RPMI7951 (cell line): ENCODE data around the gene PLSCR3. TPM values are rescaled to one million over a fixed set of nuclear protein-coding genes. Genes with fewer than 3 reads are reported as not detected.
"Not testable (repeated sequence)": the region's sequence is repeated elsewhere in the genome, so short reads cannot be mapped to it uniquely, and the experiment has no call there.

Experiments
- DNase-seq: peaks from one replicate; pipeline ENCODE4 v3.0.0-alpha.2; 2012; ENCODE audit warnings: low read depth
- total RNA-seq: library from RNA; depleted of rRNA; stranded (reverse); fragments of >200 nt; shearing (Covaris generic); gene quantifications from 2 replicates; pipeline ENCODE4 v1.2.3, GENCODE V29; 2014

Gene PLSCR3
- total RNA-seq, 1 experiment from 2014 or later = 23.2 TPM

DNA sequence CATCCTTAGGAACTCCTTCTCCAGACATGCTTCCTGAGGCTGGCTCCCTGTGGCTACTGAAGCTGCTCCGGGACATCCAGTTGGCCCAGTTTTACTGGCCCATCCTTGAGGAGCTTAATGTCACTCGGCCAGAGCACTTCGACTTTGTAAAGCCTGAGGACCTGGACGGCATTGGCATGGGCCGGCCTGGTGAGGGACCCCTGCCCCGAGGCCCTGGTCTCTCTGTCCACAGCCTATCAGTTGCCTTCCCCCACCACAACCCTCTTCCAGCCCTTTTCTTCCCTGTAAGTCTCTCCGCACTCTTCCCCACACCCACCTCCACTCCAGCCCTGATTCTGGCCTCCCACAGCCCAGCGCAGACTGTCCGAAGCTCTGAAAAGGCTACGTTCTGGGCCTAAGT is 11.4 kb downstream of the PLSCR3 start:
- no peak for DNase-seq

- DNase-seq = no peak
These were observed 13.3 kb downstream of the PLSCR3 start, which contains the start of gene TNK1 for GRCh38 chr17:7380855-7381683. TSS of gene TNK1 (plus strand) at chr17:7381089. CDS start at chr17:7382927, 1,838 bp downstream.

DNA sequence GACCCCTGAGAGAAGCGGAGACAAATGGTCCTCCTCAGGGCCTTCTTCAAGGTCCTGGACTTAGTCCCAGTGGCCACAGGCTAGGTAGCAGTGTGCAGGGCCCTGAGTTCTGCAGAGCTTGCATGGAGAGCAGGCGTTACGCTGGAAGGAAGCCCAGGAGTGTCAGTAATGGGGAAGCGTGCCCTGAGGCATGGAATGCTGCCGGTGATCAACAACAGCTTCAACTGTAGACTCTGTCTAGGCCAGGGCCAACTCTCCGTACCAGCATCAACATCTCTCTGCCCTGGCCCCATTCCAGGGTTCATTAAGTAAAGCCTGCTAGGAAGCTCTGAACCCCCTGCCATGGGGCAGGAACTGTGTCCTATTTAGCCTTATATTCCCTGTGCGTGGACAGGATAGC is 14.0 kb downstream of the PLSCR3 start:
- DNase-seq = peak; percentile 74

GRCh38 chr17:7379134-7379533 is 15.2 kb downstream of the PLSCR3 start:
- DNase-seq = no peak

DNA sequence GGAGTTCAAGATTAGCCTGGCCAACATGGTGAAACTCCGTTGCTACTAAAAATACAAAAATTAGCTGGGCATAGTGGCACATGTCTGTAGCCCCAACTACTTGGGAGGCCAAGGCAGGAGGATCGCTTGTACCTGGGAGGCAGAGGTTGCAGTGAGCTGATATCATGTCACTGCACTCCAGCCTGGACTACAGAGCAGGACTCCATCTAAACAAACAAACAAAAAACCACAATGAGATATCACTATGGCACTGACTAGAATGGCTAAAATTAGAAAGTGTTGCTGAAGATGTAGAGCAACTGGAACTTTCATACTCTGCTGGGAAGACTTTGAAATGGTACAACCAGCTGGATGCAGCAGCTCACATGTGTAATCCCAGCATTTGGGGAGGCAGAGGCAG is 20.0 kb downstream of the PLSCR3 start:
- DNase-seq = no peak

GRCh38 chr17:7370853-7371252 is 23.5 kb downstream of the PLSCR3 start:
- DNase-seq = no peak

DNA sequence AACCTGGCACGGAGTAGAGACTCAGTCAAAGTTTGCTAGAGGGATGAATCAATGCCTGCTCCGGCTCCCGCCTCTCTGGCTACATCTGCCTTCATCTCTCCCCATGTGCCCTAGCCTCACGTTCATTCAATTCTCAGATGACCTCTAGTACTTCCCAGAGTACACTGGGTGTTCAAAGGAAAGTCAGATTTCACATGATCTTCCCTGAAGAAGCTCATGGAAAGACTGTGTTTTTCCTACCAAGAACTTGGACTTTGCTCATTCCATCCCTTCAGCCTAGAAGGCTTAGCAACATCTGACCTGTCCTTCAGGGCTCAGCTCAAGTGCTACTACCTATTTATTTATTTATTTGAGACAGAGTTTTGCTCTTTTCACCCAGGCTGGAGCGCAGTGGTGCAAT is 24.5 kb downstream of the PLSCR3 start:
- DNase-seq = no peak

DNA sequence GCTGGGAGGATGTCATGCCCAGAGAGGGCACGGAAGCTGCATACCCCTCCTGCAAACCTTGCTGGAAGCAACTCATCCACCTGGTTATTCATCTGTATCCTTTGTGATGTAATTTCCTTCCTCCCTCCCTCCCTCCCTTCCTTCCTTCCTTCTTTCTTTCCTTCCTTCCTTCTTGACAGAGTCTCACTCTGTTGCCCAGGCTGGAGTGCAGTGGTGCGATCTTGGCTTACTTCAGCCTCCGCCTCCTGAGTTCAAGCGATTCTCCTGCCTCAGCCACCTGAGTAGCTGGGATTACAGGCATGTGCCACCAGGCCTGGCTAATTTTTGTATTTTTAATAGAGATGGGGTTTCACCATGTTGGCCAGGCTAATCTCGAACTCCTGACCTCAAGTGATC is 25.7 kb downstream of the PLSCR3 start:
- not testable (repeated sequence) for DNase-seq

DNA sequence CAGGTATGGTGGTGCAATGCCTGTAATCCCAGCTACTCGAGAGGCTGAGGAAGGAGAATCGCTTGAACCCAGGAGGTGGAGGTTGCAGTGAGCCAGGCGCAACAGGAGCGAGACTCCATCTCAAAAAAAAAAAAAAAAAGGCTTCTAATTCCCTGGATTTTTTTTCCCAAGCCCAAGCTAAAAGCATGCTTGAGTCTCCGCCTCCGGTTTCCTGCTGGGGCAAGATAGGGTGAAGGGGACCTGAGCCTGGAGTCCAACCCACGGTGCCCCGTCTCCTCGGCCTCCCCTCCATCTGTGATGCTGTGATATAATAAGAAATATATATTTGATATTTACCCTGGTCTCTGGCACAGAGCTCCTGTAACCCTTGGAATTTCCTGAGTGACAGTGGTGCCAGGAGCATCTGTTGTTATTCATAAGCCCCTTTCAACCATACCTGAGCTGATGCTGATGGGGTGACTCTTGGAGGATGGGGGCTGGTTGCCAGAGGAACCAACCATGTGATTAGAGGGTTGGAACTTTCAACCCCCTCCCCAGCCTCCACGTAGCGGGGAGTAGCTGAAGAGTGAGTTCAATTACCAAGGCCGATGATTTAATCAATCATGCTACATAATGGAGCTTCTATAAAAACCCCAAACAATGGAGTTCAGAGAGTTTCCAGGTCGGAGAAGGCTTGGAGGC is 26.3 kb downstream of the PLSCR3 start:
- DNase-seq = no peak

- no peak for DNase-seq
These were observed 27.2 kb downstream of the PLSCR3 start for GRCh38 chr17:7367083-7367482.

DNA sequence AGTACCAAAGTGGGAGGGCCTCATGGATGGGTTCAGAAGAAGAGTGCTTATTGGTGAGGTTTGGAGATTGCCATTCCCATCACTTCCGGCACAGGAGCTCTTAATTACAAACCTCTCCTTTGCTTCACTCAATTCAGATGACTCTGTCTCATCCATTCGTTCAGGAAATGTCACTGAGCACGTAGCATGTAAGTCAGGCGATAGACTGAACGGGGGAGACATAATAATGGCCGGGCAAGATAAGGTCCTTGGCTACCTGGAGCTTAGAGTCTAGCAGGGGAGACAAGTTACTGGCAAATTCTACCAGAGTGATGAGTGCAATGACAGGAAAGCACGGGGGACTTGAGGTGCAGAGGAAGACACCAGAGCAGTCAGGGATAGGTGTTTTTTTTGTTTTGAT is 28.4 kb downstream of the PLSCR3 start:
- not testable (repeated sequence) for DNase-seq

DNA sequence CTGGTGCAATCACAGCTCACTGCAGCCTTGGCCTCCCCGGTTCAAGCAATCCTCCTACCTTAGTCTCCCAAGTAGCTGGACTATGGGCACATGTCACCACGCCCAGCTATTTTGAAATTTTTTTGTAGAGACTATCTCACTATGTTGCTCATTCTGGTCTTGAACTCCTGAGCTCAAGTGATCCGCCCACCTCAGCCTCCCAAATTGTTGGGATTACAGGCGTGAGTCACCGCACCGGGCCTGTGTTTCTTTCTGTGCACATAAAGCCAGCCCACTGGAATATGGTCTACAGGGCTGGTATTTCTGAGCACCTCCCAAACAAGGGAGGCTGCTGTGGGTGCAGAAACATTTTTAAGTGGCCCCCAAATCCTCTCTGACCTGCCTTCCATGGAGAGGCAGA is 31.0 kb downstream of the PLSCR3 start:
- DNase-seq = no peak

GRCh38 chr17:7361906-7362305 is 32.4 kb downstream of the PLSCR3 start:
- DNase-seq = no peak

DNA sequence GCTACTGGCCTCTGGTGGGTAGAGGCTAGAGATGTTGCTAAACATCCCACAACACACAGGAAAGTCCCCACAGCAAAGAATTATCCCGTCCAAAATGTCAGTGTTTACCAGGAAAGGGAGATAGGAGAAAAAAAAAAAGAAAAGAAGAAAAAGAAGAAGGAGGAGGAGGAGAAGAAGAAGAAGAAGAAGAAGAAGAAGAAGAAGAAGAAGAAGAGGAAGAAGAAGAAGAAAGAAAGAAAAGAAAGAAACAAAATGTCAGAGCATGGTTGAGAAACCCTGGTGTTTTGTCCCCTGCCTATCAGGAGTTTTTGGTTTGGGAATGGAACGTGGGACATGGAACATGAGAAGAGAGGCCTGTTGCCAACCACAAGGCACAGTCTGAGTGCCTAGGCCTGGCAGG is 36.9 kb downstream of the PLSCR3 start:
- no peak for DNase-seq

DNA sequence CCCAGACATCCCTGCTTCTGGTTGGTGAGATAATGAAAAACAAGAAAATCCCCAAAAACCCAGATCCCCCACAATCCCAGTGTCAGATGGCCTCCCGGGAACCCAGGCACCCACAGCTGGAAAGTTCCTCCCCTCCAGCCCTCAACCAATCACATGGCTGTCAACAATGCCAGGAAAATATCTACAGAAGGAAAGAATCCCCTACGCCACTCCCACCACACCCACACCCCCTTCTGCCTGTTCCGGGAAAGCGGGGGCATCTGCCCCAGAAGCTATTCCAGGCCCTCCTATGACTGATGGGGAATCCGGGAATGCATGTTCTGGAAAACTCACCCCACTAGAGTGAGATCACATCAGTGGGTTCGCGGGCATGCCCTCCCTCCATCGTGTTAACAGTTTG is 37.6 kb downstream of the PLSCR3 start:
- DNase-seq = no peak

- DNase-seq = peak; percentile 50
These were observed 38.2 kb downstream of the PLSCR3 start for GRCh38 chr17:7356072-7356549.

DNA sequence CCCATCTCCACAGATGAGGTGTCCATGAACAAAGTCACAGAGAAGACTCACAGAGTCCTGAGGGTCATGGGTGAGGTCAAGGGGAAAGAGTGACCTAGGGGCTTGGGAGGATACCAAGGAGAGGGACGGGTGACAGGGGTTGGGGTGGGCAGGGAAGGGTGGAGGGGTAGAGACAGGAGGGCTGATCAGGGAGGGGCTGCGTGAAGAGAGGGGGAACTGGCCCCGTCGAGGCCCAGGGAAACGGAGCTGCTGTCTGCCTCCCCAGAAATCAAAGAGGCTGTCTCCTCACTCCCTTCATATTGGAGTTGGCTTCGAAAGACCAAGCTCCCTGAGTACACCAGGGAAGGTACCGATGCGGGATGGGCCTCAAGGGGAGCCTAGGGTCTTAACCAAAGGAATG is 38.8 kb downstream of the PLSCR3 start:
- no peak for DNase-seq

GRCh38 chr17:7355053-7355452 is 39.3 kb downstream of the PLSCR3 start, which contains the start of gene TMEM95:
TSS of gene TMEM95 (plus strand) at chr17:7355156. CDS start at chr17:7355205, 49 bp downstream.
- peak; percentile 48 for DNase-seq

DNA sequence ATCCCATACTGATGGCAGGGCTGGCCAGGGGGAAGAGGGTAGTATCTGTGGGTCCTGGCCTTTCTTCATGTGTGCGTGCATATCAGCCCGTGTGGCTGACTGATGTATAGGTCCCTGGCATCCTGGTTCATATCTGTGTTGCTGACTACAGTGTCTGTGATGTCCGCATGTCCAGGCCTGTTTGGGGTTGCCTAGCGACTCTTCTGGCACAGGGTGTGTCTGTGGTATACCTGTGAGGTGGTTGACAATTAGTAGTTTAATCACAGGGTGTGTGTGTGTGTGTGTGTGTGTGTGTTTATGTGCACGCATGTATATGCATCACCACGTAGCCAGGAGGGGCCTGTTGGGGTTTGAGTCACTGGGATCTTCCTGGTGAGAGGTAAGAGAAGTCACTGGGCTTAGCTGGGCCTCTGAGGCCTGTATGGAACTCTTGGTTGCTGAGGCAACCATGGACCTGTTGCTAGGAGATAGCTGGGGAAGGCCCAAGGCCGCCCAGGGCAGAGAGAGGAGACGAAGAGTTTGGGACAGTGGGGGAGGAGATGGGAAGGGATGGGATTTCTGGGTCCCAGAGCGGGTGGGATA is 40.0 kb downstream of the PLSCR3 start:
- DNase-seq = peak; percentile 23

GRCh38 chr17:7352910-7353635 is 41.3 kb downstream of the PLSCR3 start:
- DNase-seq = no peak

DNA sequence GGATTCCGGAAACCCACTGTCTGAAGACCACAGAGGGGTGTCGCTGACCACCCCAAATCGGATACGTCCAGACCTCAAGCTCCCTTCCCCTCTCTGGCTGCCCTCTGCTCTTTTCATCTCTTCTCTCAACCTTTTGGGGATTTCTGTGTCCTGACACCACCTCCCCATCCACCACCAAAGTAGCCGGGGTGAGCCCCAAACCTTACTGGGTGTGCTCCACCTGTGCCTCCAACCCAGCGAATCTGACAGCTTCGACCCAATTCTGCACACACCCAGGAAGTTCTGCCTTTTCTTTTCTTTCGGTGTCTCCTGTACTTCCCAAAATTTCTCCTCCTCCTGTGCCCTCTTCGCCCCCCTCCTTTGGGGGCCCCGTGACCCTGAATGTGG is 41.8 kb downstream of the PLSCR3 start:
- no peak for DNase-seq
